Left ventricle myocardium inferior (tissue), 1 donor: ENCODE measurements around the gene STAT4. TPM values are rescaled to one million over a fixed set of nuclear protein-coding genes. Genes with fewer than 3 reads are reported as not detected.
"Not testable (repeated sequence)": the region's sequence is repeated elsewhere in the genome, so short reads cannot be mapped to it uniquely, and the experiment has no call there.

Experiments used
- DNase-seq: peaks from one replicate; pipeline ENCODE4 v3.0.0-alpha.2; 2020
- H3K27ac ChIP-seq: fragments of 200-600 bp; replicated peaks from 2 replicates; pipeline ENCODE4 v1.8.0; 2021
- H3K27me3 ChIP-seq: fragments of 200-600 bp; 2 replicates; pipeline ENCODE4 v1.8.0; 2021; ENCODE audit warnings: low read depth
- H3K36me3 ChIP-seq: fragments of 200-600 bp; 2 replicates; pipeline ENCODE4 v1.8.0; 2021
- H3K4me1 ChIP-seq: fragments of 200-600 bp; 2 replicates; pipeline ENCODE4 v1.8.0; 2021
- H3K4me3 ChIP-seq: fragments of 200-600 bp; 2 replicates; pipeline ENCODE4 v1.8.0; 2021; ENCODE audit warnings: mild to moderate bottlenecking, moderate library complexity
- H3K9me3 ChIP-seq: fragments of 200-600 bp; replicated peaks from 2 replicates; pipeline ENCODE4 v1.8.0; 2021
- intact Hi-C: fragments of 100-400 bp; cut with micrococcal nuclease; formaldehyde crosslinking; loops from one replicate; pipeline ENCODE4 v1.11.0; 2022
- total RNA-seq: library from RNA; stranded (reverse); fragmentation: NEBNext Ultra II Directional; extraction: Animal tissue kit (Norgen Biotek cat#: 25700); gene quantifications from one replicate; pipeline ENCODE4 v1.2.1, GENCODE V29; 2021
- TF ChIP-seq, protein P1 (sequence below): fragments of 200-600 bp; IDR thresholded peaks from 2 replicates; pipeline ENCODE4 v1.8.0; 2021; ENCODE audit warnings: antibody characterized with exemption, mild to moderate bottlenecking, borderline replicate concordance
- donor health status: DM: no; HTN: yes; CAD: no; lungs with severe emphysema.

STAT4 gene
- total RNA-seq, 1 donor from 2014 or later: 0.82 TPM

DNA sequence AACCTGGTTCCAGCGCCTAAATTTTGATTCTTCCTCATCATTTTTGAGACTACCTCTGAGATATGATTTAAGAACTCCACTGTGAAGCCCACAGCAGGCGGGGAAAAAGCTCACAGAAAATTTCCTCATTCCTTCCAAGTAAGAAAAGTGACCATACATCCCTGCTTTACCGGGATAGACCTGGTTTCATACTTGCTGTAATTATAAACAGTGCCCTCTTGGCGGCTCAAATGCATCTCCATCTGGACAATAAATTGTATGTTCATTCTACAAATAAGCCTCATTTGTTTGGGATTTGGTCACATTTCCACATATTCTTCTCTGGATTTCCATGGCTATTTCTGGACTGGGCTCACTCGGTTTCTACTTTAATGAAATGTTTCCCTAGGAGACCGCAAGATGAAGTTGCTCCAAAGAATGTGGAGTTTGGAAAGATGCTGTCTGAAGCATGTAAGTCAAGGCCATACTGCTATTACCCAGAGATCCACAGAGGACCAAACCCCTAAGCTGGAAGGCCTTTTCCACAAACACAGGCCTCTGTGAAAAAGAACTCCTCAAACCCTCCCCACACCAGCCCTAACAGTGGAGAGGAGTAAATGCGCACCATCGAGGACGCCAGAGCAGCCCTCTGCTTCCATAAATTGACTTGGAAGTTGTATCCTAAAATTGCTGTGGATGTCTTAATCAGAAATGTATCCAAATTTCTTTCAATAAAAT lies 150.7 kb downstream of the STAT4 start:
- Histone ChIP-seq H3K4me1 (no peaks in the 10 kb centered on the region), H3K27ac (no peak overlapping the region), H3K4me3 (no peak overlapping the region), H3K27me3 (no peaks in the 10 kb centered on the region), H3K9me3 (no peaks in the 10 kb centered on the region), H3K36me3 (peaks cover 100% of the 10 kb centered on the region)
- intact Hi-C loops: no loop called here
- no peak for DNase-seq
- TF ChIP-seq, protein P1, sequence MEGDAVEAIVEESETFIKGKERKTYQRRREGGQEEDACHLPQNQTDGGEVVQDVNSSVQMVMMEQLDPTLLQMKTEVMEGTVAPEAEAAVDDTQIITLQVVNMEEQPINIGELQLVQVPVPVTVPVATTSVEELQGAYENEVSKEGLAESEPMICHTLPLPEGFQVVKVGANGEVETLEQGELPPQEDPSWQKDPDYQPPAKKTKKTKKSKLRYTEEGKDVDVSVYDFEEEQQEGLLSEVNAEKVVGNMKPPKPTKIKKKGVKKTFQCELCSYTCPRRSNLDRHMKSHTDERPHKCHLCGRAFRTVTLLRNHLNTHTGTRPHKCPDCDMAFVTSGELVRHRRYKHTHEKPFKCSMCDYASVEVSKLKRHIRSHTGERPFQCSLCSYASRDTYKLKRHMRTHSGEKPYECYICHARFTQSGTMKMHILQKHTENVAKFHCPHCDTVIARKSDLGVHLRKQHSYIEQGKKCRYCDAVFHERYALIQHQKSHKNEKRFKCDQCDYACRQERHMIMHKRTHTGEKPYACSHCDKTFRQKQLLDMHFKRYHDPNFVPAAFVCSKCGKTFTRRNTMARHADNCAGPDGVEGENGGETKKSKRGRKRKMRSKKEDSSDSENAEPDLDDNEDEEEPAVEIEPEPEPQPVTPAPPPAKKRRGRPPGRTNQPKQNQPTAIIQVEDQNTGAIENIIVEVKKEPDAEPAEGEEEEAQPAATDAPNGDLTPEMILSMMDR: no peak

GRCh38 chr2:190999058-190999457 lies 151.7 kb downstream of the STAT4 start:
- H3K27ac ChIP-seq: no peak overlapping the region
- H3K36me3 ChIP-seq: peaks cover 100% of the 10 kb centered on the region
- intact Hi-C loops: no loop called here
- H3K4me1 ChIP-seq: no peaks in the 10 kb centered on the region
- no peak overlapping the region for H3K4me3 ChIP-seq
- no peaks in the 10 kb centered on the region for H3K27me3 ChIP-seq
- TF ChIP-seq, protein P1: no peak
- no peaks in the 10 kb centered on the region for H3K9me3 ChIP-seq
- no peak for DNase-seq

- peaks cover 100% of the 10 kb centered on the region for H3K36me3 ChIP-seq
- no peak overlapping the region for H3K27ac ChIP-seq
- intact Hi-C loops: no loop called here
Measured at GRCh38 chr2:190997526-190998113, 153.2 kb downstream of the STAT4 start.

DNA sequence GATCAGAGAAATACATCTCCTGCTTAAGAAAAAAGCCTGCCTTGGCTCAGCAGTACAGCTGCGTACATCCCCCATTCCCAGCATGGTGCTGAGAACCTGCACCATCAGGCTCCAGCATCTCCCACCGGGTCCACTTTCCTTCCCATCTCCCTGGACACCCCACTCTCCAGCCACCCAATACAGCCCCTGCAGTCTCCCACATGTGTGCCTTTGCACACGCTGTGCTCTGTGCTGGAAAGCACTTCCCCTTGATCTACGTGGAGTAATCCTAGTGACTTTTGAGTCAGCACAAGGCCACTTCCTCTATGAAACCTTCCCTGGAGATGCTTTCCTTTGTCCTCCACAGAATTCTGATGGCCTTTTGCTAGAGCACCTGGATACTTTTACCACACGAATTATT lies 153.8 kb downstream of the STAT4 start:
- DNase-seq: no peak
- peaks cover 100% of the 10 kb centered on the region for H3K36me3 ChIP-seq
- no peaks in the 10 kb centered on the region for H3K4me1 ChIP-seq
- H3K27me3 ChIP-seq: no peaks in the 10 kb centered on the region
- intact Hi-C loops: no loop called here
- TF ChIP-seq, protein P1: no peak
- no peaks in the 10 kb centered on the region for H3K9me3 ChIP-seq
- no peak overlapping the region for H3K4me3 ChIP-seq
- H3K27ac ChIP-seq: no peak overlapping the region

More at GRCh38 chr2:190997526-190998113, 153.2 kb downstream of the STAT4 start:
- TF ChIP-seq, protein P1: no peak
- no peak overlapping the region for H3K4me3 ChIP-seq
- no peaks in the 10 kb centered on the region for H3K4me1 ChIP-seq
- H3K27me3 ChIP-seq: no peaks in the 10 kb centered on the region
- H3K9me3 ChIP-seq: no peaks in the 10 kb centered on the region
- DNase-seq: no peak

DNA sequence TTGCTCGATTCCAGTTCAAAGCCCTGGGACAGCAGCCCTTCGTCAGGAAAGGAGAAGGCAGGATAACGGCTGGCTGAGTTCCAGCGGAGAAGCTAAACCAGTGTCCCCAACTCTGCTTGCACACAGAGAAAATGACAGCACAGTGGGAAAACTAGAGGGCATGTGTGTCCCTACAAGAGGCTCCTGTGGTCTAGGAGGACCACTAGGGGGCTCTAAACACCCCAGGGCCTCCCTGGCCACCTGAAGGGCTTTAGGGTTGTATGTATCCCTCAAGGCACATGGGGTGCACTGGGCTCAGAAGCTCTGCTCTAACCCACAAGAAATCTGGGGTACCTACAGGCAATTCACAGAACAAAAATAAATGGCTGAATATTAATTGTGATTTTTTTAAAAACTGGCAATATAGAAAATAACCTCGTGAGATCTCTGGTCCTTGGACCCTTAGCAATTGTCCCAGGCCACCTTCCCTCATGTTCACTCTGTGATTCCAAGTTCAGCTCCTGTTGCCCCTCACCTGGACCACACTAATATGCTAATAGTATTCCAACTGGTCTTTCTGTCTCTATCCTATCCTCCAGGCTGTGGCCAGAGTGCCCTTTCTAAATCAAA lies 154.4 kb downstream of the STAT4 start:
- H3K36me3 ChIP-seq: peaks cover 100% of the 10 kb centered on the region
- no peaks in the 10 kb centered on the region for H3K27me3 ChIP-seq
- intact Hi-C loops: no loop called here
- no peaks in the 10 kb centered on the region for H3K9me3 ChIP-seq
- peak; percentile 18 for DNase-seq
- no peak overlapping the region for H3K27ac ChIP-seq
- TF ChIP-seq, protein P1: peak; percentile 70
- no peak overlapping the region for H3K4me3 ChIP-seq
- no peaks in the 10 kb centered on the region for H3K4me1 ChIP-seq

GRCh38 chr2:190995315-190995714 lies 155.5 kb downstream of the STAT4 start:
- H3K27ac ChIP-seq, intact Hi-C loops, DNase-seq, H3K4me1 ChIP-seq, H3K4me3 ChIP-seq, H3K9me3 ChIP-seq, H3K27me3 ChIP-seq: not testable (repeated sequence)
- peaks cover 100% of the 10 kb centered on the region for H3K36me3 ChIP-seq
